Fibroblast of villous mesenchyme (primary cell): ENCODE results near the gene PDSS1. TPM values are rescaled to one million over a fixed set of nuclear protein-coding genes. Genes with fewer than 3 reads are reported as not detected.
"Not testable (repeated sequence)": the region's sequence is repeated elsewhere in the genome, so short reads cannot be mapped to it uniquely, and the experiment has no call there.

Source experiments
- DNase-seq: peaks from one replicate; pipeline ENCODE4 v3.0.0-alpha.2; 2010; ENCODE audit warnings: low read depth
- H3K4me3 ChIP-seq: 2 replicates; pipeline ENCODE4 v1.5.1; 2011; ENCODE audit warnings: low read depth, mild to moderate bottlenecking, low read length
- total RNA-seq: library from RNA; depleted of rRNA; stranded (reverse); fragments of >200 nt; gene quantifications from 2 replicates; pipeline ENCODE4 v1.2.3, GENCODE V29; 2012
- TF ChIP-seq, protein P1 (sequence below): IDR thresholded peaks from 2 replicates; pipeline ENCODE4 v1.5.1; 2012; ENCODE audit warnings: low read depth, mild to moderate bottlenecking, low read length; ENCODE audit not compliant: insufficient read depth

PDSS1 gene
- total RNA-seq, 1 donor, result 6.0 TPM

DNA sequence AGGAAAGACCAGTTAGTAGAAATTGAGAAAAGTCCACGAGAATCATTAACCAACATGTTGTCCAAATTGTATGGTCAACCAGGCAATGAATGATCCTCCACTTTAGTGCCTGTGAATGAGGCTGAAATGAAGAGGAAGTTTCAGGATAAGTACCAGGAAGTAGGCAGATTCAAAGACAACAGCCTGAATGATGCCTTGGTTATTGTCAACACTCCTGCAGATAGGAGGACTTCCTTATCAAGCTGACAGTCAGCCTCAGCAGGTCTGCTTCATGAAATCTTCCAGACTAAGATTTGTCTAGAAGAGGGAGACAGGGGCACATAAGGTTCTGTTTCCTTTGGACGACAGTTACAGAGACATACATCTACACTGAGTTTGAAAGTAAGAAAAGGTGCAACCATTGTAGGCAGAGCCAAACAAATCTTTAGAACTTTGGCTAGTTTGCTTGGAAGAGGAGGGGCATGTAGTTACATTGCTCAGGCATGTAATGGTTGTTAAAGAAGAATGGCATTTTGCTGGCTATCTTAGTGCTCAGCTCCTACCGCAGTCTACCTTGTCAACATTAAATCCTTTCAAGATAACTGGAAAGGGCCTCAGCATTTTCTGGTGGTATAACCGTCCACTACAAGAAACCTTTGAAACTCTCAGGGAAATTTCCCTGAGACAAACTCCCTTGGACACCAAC, 81.8 kb downstream of the PDSS1 start:
- DNase-seq, result no peak
- no peak overlapping the region for H3K4me3 ChIP-seq
- TF ChIP-seq, protein P1, sequence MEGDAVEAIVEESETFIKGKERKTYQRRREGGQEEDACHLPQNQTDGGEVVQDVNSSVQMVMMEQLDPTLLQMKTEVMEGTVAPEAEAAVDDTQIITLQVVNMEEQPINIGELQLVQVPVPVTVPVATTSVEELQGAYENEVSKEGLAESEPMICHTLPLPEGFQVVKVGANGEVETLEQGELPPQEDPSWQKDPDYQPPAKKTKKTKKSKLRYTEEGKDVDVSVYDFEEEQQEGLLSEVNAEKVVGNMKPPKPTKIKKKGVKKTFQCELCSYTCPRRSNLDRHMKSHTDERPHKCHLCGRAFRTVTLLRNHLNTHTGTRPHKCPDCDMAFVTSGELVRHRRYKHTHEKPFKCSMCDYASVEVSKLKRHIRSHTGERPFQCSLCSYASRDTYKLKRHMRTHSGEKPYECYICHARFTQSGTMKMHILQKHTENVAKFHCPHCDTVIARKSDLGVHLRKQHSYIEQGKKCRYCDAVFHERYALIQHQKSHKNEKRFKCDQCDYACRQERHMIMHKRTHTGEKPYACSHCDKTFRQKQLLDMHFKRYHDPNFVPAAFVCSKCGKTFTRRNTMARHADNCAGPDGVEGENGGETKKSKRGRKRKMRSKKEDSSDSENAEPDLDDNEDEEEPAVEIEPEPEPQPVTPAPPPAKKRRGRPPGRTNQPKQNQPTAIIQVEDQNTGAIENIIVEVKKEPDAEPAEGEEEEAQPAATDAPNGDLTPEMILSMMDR, result no peak

DNA sequence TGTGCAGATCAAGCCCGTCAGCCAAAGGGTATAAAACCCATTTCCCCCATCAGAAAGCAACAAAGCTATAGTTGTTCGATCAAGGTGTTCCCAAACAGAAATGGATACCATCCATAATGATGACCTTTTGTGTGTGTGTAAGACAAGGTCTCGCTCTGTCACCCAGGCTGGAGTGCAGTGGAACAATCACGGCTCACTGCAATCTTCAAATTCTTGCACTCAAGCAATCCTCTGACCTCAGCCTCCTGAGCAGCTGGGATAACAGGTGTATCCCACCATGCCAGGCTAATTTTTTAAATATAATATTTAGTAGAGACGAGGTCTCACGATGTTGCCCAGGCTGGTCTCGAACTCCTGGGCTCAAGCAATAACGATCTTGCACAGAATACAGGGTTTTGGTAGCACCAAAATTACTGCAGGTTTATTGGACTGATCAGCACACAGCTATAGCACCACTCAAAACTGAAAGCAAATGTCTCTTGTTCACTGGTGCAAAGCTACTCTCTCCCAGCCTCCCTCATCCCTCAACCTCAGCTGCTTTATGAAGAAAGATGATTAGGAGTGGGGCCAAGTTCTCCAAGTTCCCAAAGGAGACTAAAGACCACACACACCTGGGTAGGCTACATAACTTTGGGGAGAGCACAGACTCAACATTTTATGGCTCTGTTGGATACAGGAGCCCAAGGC, 82.7 kb downstream of the PDSS1 start:
- no peak for DNase-seq
- no peak overlapping the region for H3K4me3 ChIP-seq
- TF ChIP-seq, protein P1, result no peak

DNA sequence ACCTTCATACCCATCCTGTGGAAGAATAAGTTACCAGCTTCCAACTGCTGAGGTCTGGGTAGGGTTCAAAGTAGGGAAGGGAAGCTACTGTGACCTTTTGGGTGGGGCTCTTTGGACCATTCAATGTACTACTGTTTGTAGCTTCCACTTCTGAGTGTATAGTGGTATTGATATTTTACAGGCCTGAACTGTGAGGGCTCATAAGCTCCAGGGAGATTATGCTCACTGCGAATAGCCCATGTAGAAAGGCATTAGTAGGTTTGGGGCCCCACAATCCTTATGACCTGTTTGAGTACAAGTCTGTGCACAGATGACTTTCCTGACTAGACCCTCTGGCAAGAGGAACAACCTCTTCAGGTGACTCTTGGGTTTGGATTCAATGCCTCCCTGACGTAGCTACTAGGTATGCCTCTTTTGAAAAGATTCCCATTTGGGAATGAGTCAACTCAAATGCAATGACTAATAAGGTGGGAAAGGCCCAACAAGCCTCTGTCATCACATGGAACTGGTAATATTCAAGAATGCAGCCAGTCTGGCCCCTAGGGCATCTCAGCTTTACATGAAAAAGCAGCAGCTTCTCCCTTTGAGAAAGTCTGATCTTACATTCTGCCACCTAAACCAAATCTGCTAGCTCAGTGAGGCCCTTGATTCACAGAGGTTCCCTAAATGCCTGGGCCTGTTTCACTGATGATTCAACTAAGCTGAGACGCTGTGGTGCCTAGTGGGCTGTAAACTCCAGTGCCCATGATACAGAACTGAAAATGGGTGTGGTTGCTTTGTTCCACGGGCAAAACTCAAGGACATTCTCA, 83.5 kb downstream of the PDSS1 start:
- H3K4me3 ChIP-seq, result no peak overlapping the region
- TF ChIP-seq, protein P1, result no peak
- DNase-seq, result peak; percentile 63

DNA sequence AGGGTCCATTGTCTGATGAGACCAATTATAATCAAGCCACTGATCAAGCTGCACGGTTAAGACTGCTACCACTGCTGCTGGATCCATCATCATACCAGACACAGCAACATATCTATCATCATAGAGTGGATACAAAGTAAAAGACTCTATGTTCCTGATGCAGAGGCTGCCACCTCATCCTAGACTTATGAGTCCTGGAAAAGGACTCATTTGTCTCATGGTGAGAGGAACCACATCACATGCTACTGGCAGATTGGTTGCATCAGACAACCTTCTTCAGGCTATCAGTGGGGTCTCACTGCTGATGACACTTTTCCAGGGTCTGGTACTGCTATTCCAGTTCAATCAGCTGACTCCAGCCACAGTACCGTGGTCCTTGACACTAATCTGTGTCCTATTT, 84.3 kb downstream of the PDSS1 start:
- H3K4me3 ChIP-seq, result no peak overlapping the region

DNA sequence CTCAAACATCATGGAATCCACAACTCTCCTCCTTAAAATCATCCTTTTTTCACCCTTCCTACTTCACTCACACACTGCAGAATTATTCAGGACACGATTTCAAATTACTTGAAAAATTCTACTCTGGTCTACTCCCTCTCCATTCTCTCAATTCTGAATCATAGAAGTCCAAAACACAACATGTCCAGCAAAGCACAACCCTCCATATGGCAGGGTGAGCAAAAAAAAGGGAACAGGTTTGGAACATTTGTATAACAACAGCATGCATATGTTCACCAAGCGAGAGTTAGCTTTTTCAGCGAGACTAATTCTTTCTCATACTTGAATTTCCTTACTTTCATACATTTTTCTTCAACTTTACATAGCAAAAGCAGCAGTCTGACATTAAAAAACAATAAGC, 89.9 kb downstream of the PDSS1 start:
- DNase-seq, result no peak
- no peak overlapping the region for H3K4me3 ChIP-seq
- TF ChIP-seq, protein P1, result no peak

More for the DNA sequence above, 84.3 kb downstream of the PDSS1 start:
- TF ChIP-seq, protein P1, result no peak
- DNase-seq, result no peak

DNA sequence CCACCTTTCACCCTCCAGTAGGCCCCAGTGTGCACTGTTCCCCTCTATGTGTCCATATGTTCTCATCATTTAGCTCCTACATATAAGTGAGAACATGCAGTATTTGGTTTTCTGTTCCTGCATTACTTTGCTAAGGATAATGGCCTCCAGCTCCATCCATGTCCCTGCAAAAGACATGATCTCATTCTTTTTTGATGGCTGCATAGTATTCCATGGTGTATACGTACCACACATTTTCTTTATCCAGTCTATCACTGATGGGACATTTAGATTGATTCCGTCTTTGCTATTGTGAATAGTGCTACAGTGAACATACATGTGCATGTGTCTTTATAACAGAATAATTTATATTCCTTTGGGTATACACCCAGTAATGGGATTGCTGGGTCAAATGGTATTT, 92.3 kb downstream of the PDSS1 start:
- not testable (repeated sequence) for H3K4me3 ChIP-seq, DNase-seq
